CD4-positive, alpha-beta T cell treated with Interleukin-4 for 4 hours (primary cell): ENCODE data around the gene UBAC2.

ENCODE experiments used
- DNase-seq: peaks from one replicate; pipeline ENCODE4 v3.0.0-alpha.2; 2020

The UBAC2 gene

DNA sequence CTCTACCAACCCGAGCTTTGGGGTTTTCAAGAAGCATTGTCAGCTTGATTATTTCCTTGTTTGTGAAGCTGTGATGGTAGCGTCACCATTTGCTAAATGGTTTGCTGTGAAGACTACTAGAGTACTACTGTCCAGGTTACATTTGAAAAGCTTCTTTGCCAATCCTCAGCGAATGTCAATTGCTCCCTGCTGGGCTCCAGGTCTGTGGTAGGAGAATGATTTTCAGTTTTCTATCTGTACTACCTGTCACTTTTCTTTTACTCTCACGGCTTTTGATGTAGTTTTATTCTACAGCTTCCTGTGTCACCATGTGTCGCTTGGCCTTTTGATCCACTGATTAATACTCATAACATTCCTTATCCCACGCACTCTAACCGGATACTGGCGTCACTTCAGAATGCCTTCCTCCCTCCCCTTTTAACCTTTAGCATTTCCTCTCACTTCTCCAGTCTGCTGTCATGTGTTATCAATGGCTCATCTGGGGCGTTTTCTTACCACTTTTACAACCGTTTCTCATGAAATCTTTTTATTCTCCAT is 114.1 kb downstream of the UBAC2 start:
- peak; percentile 87 for DNase-seq

DNA sequence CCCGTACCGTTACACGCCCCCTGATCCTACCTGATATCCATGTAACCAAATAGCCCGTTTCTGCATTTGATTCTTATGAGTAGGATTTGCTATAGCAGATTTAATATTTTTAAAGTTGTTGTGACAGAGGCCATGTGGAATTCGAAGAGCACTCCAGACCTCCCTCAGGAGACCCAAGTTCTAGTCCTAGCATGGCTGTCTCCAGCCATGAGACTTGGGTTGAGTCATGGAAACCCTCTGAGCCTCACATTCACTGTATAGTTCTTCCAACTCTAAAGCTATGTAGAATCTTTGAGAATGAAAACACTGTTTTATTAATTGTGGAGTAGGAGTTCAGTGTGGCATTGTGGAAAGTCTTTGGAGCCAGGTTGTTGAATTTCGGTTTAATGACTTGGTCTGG is 114.5 kb downstream of the UBAC2 start:
- DNase-seq: no peak

DNA sequence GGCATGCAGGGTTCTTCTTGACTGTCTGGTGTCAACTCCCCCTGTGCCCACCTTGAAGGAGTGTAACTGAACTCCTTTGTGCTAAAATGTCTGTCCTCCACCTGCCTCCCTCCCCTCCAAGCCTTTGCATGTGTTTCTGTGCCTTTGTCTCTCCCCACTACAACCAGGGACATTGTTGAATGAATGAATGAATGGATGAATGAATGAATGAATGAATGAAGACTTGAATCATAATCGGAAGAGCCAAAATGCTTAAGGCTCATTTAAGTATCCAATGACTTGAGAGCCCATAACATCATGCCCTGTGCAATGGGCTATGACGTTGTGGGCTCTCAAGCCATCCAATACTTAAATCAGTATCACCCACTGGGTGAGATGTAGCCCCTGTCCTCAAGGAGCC is 115.6 kb downstream of the UBAC2 start:
- no peak for DNase-seq

DNA sequence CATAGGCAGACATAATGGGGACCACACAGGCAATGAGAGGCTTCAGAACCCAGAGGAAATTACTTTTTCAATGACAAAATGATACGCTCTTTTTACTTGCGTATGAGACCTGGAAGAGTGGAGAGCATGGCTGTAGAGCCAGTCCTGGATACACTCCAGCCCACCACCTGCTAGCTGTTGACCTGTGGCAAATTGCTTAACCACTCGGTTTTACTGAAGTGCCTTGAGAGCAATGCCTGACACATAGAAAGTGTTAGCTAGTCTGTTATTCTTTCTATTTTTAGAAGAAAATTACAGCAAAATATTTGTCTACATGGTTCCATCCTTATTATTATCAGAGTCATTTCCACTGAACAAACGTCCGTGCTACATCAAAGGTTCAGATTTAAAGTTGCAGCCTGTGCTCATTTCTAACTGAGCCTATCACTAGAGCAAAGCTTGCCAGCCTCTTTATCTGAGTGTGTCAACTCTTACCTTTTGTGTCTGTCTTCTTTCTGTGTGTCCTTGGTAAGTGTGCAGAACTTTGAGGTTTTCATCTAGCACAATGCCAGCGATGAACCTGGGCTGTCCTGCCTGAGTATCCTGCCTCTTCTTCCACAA is 116.1 kb downstream of the UBAC2 start:
- peak; percentile 73 for DNase-seq

DNA sequence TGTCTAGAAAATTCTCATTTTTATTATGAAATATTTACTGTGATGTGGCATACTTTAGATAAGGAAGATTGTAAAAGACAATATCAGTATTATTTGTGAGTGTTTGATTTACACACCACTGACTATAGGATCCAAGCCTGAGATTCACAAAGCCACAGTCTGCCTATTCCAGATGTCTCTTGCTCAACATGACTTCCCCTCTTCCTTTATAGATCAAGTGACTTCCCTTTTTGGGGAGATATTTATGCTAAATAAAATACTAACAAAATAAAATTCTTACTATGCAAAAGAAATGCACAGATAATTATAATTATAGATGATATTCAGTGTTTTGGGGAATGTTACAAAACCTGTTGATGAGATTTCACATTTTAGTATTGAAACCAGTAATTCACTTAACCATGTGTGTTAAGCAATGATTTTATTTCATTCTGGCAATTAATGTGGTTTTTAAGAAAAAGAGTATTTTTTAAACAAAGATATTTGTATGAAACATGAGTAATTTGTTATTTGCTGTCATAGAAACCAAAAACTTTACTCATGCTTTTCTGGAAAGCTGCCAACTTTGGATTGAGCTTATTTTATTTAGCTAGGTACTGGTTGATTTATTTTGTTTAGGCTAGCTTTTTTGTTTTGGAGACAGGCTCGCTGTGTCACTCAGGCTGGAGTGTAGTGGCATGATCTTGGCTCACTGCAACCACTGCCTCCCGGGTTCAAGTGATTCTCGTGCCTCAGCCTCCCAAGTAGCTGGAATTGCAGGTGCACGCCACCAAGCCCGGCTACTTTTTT is 120.2 kb downstream of the UBAC2 start:
- DNase-seq: peak; percentile 96

DNA sequence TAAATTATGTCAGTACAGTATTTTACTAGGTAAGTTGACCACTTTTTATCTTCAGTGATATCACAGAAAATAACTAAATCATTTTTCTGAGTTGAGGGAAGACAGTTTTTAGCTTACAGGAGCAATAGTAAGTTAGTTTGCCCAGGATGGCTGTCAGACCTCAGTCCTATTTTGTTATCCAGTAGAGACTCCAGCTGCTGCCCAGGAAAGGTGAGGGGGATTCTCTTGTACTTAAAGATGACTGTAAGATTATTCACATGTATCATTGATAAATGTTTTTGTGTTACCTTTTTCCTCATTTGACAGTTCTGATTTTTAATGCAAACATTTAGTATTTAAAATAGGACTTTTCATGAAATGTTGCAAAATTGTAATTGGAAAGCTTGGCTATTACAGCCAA is 121.1 kb downstream of the UBAC2 start:
- DNase-seq: no peak

DNA sequence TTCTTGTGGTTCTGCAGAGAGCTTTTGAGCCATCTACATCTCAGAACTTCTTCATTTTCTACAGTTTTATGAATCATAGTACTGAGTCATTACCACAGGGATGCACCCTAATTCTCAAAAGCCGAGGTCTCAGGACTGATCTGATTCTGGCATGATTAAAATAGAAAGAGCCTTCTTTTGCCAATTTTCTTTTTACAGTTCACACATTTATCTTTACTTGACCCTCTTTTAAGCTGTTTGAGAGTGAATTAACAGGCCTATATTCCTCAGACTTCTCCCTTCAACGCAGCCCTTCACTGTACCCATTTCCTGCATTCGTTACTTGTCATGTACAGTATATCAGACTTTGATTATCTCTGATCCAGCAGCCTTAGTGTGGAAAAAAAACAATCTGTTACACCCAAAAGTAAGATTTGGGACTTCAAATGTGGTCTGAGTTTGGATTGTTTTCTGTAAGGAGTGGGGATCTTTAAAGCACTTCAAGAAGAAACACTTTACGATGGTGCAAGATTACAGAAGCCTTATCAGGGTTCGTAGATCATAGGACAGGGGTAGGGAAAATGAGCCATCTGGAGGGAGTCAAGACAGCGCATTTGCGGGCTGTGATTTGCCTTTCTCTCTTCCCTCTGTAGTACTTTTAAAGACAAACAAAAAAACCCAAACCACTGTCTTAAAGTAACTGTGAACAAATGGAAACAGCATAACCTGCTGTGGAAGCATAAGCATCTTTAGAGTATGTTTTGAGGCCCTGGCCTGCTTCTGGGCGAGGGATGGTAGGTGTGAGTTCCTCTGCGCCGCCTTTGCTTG is 121.8 kb downstream of the UBAC2 start:
- DNase-seq: peak; percentile 89

DNA sequence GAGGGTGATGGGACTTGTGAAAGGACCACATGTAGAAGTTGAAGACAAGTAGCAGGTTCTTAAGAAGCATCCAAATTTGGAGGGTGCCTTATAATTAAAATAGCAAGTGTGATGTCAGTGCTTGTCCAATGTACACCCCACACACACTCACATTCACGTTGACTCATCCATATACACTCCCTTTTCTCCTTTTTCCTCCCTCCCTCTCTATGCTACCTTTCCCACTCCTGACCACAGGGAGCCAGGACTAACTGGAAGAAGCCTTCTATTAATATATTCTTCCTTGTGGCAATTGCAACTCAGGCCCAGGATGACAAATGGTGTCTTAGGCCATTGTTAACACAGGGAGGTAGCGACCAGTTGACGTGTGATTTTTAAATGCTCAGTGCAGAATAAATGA is 122.8 kb downstream of the UBAC2 start:
- no peak for DNase-seq

DNA sequence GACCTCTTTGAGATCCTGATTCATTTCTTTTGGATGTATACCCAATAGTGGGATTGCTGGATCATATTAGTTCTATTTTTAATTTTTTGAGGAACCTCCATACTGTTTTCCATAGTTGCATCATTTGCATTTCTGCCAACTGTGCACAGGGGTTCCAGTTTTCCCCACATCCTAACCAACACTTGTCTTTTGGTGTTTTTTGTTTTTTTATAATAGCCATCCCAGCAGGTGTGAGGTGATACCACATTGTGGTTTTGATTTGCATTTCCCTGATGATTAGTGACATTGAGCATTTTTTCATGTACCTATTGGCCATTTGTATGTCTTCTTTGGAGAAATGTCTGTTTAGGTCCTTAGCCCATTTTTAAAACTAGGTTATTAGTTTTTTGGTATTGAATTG is 125.4 kb downstream of the UBAC2 start:
- DNase-seq: no peak

DNA sequence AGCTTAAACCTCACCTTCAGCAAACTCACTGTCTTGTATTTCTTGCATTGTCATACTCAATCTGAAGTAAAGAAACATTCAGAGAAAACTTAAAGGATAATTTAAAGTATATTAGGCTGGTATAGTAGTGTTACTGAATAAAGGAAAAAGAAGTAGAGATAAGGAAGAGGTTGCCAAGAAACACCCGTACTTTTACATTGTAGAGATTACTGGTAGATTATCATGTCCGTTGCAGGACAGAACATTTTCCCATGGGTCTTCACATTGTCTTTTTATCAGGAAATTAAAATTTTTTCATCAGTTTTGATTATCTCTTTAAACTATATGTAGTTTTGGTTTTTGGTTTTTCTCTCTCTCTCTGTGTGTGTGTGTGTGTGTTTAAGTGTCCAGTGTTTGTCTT is 126.5 kb downstream of the UBAC2 start:
- no peak for DNase-seq

DNA sequence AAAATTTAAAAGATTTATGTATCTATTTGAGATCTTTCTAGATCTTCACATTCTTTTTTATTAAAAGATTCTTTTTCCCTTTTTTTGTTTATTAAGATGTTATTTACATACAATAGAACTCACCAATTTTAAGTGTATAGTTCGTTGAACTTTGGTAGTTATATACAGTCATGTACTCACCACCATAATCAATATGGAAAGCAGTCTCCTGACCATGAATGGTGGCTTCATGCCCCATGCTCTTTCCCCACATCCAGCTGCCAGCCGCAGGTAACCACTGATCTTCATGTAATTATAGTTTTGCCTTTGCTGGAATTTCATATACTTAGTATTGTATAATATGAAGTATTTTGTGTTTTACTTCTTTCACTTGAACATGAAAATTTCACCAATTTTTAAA is 127.1 kb downstream of the UBAC2 start:
- no peak for DNase-seq

DNA sequence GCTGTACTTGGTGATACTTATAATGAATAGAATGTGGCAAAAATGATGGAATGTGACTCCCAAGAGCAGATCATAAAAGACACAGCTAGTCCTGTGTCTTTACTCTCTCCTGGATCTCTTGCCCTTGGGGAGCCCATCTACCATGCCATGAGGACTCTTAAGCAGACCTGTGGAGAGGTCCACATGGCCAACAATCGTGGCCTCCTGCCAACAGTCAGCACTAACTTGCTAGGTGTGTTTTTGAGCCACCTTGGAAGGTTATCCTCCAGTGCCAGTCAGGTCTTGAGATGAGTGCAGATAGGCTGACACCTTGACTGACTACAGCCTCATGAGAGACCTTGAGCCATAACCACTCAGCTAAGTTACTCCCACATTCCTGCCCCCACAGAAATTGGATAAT is 128.8 kb downstream of the UBAC2 start:
- DNase-seq: no peak

DNA sequence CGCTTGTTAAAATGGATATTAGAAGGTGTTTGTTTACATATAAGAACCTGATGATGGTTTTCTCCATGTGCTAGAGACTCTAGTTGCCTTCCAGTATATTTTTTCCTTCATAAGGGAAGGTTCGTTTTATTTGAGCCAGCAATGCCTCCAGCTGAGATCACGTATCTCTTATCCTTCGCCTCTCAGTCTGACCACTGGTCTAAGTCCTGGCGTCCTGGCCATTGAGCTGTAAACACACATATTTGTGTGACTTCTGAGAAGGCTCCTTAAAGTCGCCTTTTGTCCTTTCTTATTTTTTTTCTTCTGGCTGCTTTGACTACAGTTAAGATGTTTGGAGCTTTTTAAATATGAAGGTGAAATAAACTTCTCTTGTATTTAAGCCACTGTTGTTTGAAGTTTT is 130.3 kb downstream of the UBAC2 start:
- no peak for DNase-seq

DNA sequence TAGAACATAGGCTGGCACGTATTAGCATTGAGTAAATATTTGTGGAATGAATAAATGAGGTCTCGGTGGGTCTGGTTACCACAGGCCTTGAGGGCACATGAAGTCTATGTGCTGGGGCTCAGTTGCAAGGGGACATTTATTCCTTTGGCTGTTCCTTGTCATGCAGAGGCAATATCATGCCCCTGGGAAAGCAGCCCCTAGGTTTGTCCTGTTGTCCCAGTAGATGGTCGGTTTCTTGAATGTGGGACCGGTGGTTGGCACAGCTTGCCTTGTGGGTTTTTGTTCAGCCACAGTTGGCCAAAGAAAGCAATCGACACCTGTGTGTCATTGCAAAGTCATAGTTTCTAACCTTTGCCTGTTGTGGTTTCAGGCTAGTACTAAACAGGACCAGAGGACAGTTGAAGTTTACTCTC is 131.2 kb downstream of the UBAC2 start:
- no peak for DNase-seq

DNA sequence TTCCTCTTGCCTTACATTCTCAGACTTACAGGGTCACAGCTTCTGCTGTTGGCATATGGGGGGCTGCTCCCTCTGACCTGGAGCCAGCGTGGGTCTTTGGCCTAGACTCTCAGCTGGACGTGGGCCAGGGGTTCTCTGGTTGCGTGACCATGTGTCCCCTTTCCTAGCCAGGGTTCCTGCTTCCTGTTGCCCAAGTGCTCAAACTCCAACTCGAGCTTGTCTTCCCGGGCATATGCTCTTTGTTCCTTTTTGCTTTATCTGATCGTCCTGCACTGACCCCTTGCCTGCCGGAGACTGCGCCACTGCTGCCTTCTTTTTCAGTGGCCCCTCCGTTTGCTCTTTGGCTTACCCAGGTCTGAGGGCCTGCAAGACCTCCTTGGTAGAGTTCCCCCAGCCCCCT is 131.8 kb downstream of the UBAC2 start:
- DNase-seq: no peak

DNA sequence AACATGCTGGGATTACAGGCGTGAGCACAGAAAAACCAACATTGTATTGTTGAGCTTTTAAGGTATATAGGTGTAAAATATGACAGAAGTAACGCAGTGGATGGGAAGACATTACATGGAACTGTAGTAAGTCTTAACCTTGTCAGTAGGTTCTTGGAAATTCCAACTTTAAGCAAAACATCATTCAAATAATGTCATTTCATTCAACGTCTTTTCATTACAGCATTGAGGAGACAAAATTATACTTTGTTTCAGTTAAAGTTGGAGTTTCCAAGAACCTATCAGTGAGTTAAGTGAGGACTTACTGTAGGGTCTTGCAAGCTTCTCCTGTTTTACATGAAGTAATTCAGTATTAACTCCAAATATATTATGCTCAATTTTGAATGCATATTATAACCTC is 133.6 kb downstream of the UBAC2 start:
- DNase-seq: no peak

DNA sequence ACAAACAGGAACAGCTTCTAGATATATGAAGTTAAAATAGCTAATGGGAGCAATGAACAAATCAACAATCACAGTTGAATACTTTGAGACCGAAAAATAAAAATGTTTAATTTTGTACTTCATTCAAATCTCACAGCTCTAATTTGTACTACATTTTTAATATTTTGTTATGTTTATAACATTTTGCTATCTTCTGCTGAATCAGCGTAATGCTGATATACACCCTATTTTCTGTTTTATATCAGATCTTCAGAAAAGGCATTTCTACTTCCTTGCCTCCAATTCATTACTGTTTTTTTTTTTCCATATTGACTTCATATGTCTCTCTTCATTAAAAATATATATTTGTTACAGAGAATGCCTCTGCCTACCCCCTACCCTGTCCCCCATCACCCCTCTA is 134.4 kb downstream of the UBAC2 start:
- no peak for DNase-seq

DNA sequence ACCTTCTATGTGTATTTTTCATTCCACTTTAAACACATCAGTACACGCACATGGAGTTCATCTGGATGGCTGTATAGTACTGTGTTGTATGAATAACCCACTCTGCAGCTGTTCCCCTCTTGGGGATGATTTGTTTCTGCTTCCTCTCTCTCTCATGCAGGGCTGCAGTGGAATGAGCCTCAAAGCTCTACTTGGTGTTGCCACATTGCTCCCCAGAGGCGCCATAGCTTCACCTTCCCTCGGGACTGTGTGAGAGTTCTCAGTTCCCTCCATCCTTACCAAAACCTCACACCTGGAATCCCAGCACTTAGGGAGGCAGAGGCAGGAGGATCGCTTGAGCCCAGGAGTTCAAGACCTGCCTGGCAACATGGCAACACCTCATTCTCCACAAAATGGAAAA is 134.9 kb downstream of the UBAC2 start:
- DNase-seq: no peak

DNA sequence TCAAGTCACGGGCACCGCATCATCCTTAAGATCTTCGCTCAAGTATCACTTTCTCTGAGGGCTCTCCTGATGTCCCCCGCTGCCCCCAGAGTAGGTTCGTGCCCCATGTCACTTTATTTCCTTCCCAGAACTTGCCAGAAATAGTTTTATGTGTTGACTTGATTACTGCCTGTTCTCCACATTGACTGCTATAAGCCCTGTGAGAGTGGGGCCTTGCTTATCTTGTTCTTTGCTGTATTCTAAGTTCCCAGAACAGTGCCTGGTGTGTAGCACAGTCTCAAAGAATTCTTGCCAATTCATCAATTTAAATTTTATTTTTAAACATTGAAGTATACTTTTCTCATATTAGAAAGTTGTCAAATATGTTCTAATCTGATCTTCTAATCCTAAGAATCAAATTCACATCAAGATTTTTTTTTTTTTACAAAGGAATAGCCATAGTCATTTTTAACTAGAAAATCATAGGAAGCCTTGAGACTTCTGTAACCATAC is 138.6 kb downstream of the UBAC2 start:
- no peak for DNase-seq

DNA sequence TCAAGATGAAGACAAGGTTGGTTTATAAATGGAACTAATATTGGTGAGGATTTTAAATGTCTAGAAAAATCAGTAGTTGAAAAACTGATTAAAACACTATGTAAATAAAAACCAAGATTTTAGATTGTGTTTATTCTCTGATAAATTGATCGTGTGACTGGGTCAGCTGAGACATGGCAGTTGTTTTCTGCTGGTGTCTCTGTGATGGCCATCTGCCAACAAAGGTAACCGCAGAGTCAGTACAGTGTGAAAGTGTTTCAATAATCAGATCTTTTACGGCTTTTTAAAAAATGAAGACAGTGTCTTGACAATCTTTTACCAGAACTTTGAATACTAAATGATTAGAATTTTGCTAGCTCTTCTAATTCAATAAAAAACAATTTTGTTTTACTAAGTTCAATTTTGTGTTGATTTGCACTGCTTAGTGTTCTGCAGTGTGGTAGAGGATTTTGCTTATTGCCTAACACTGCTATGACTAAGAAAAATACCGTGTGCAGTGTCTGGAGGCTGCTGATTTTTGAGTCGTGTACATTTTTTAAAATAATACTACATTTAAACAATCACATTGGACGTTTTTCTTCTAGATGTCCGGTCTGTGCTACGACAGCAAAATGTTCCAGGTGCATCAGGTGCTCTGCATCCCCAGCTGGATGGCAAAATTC is 139.2 kb downstream of the UBAC2 start:
- peak; percentile 86 for DNase-seq

DNA sequence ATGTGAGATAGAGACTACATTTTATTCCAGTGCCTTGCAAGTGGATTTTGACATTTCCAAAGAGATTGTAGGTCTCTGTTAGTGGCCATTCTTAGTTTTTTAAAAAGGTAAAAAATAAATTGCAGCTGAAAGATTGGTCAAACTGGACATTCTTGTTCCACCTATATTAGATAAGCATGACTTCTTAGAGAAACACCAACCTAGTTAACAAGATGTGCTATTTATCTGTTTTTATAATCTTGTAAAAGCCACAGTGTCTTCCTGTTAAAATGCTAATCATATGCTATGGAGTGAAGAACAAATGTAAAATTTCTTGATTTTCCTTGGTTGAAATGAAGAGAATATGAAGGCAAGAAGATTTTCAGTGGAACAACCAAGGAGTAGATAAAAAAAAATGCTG is 140.0 kb downstream of the UBAC2 start:
- DNase-seq: no peak

DNA sequence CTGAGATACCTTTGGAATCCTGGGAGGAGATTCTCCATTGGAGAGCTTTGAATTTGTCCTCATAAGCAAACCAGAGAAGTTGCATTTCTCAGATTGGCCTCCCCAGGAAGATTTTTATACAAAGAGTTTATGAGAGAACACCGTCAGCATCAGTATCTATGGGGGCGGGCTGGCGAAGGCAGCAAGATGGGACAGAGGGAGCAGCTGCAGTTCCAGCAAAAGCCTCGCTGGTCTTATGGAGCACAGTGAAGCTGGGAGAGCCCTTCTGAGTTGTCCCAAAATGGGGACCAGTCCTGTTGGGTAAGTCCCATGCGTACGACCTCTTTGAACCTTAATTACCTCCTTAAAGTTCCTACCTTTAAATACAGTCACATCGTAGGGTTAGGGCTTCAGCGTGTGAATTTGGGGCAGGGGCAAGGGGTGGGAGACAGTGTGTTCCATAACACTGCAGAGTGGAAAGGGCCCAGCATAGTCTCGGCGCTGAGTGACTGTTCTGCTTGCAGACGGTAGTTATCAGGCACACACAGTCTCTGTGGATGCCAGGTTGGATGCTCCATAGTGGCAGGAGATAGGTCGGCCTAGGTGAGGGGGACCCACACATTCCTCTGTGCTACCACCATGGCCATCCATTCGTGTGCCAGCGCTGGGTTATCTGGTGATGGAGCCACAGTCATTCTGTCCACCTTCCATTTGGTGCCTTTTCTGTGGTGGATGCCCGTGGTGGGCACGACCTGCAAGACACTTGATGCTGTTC is 141.5 kb downstream of the UBAC2 start:
- no peak for DNase-seq
